ENCODE results near the gene NDUFS8.

NDUFS8 gene

GRCh38 chr11:68016904-68017817 is 13.3 kb upstream of the NDUFS8 start:
- DNase-seq, result no peak

DNA sequence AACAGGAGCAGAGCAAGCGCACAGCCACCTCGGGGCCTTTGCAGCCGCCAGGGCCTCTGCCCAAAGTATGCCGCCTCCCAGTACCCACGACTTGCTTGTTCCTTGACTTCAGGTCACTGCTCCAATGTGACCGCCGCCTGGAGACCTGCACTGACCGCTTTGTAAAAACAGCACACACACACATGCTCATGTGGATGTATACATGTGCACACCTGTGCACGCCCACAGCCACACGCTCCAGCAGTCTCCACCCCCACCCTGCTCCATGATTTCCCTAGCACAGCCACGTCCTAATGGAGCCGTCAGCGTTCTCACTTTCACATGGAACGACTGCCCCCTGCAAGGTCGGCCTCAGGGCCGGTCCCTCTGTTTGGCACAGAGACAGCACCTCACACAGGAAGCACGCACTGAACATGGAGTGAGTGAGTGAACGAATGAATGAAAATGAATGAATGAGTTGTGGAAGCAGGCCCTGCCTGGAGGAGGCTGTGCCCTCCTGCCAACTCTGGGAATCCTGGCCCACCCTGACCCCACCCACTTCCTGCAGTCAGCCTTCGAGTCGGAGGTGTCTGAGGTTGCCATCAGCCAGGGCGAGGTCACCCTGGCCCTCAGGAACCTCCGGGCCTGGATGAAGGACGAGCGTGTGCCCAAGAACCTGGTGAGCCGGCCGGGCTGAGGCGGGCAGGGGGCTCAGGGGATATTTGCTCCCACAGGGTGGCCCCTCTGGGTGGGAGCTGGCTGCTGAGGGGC is 12.3 kb upstream of the NDUFS8 start:
- no peak for DNase-seq

DNA sequence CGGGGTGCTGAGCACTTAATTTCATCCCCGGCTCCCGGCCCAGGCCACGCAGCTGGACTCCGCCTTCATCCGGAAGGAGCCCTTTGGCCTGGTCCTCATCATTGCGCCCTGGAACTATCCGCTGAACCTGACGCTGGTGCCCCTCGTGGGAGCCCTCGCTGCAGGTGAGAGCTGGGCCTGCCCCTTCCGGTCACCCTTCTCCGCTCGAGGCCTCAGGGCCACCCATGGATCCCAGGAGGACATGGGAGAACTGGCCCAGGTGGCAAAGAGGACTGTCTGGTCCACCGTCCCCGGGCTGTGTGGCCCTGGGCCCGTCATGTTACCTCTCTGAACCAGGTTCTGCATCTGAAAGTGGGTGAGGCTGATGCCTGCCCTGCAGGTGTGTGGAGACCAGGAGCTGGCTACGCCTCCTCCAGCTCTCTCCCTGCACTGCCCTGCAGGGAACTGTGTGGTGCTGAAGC is 11.7 kb upstream of the NDUFS8 start:
- DNase-seq, result no peak

DNA sequence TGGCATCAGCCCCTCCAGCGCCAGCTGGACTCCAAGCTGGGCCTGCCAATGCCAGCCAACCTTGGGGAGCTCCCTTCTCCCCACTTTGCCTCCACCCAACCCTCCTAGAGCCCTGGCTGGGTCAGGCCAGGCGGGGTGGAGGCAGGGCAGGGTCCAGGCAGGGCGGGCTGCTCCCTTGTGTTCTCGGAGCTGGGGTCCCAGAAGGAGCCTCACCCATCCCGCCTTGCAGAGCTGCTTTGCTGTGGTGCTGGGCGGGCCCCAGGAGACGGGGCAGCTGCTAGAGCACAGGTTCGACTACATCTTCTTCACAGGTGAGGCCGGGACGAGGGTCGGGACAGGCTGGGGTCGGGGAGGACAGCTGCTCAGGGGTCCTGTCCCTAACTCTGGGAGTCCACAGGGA is 11.0 kb upstream of the NDUFS8 start:
- DNase-seq, result no peak

DNA sequence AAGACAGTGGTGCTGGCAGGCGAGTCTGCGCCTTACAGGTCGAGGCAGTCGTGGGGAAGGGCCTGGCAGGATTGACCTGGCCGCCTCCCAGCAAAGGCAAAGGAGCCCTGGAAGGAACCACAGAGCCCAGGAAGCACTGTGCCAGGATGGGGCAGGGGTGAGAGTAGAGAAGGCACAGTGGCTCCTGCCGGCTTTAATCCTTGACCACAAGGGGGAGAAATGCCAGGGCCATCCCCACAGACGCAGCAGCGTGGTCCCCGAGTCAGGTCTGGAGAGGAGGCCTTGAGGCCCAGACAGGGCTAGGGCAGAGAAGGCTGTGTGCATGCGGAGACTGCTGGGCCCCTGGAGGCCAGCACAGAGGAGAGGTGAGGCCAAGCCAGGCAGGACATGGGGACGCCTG is 9.9 kb upstream of the NDUFS8 start:
- peak; percentile 32 for DNase-seq

- no peak for DNase-seq
Measured at GRCh38 chr11:68021167-68021787, 9.2 kb upstream of the NDUFS8 start.

- DNase-seq, result no peak
Measured at GRCh38 chr11:68022531-68022930, 8.0 kb upstream of the NDUFS8 start.

DNA sequence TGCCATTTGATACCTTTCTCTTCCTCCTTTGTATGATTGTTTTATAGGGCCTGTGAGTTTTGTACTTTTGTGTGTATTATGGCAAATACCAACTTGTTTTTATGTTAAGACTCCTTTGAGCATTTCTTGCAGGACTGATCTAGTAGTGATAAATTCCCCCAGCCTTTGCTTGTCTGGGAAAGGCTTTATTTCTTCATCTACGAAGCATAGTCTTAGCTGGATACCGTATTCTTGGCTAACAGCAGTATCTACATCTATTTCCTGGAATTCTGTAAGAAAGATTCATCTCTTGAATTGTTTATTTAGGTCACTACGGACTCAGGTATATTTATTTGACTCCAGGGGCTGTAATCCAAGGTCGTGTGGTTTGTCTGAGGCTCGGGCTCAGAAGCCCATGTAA is 6.0 kb upstream of the NDUFS8 start:
- DNase-seq, result no peak

DNA sequence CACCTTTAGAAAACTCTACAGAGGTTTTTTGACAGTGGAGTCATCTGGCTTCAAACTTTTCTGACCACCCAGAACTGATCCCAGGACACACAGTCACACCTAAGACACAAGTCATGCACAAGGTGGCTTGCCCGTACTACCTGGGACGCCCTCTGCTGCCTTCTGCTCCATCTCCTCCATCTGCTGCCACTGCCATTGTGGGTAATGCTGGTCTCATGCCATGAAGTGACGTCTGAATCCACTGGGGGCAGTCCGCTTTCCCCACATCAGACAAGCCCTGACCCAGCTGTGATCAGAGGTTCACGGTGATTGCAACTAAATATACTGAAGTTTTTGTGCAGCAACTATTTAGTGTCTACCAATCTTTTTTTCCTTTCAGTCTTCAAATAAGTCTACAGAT is 5.4 kb upstream of the NDUFS8 start:
- no peak for DNase-seq

DNA sequence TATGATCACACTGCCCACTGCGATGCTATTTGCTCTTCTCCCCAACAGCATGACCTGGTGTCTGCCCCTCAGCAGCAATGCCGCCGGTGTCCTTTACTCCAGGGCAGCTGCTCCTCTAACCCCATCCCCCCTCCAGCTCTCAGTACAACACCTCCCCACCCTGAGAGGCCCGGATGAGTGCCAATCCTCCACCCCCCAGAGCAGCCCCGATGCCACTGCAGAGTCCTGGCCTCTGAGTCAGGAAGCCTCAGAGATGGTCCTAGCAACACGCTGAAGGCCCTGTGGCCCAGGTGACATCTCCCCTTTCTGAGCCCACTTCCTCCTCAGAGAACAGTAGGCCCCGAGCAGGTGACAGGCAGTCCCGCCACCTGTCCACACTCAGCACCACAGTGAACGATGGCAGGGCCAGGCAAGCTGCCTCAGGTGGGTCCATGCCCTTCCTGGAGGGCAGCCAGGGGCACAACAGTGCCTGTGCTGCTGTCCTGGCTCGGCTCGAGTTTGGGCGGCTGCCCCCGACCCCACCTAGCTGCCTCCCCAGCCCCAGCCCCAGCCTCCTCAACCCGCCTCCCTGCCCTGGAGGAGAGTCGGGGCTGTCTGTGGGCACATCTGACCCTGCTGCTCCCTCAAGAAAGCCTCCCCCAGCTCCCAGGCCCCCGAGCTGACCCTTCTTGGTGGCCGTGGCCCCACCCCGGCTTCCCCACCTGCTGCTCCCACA is 3.9 kb upstream of the NDUFS8 start:
- no peak for DNase-seq

DNA sequence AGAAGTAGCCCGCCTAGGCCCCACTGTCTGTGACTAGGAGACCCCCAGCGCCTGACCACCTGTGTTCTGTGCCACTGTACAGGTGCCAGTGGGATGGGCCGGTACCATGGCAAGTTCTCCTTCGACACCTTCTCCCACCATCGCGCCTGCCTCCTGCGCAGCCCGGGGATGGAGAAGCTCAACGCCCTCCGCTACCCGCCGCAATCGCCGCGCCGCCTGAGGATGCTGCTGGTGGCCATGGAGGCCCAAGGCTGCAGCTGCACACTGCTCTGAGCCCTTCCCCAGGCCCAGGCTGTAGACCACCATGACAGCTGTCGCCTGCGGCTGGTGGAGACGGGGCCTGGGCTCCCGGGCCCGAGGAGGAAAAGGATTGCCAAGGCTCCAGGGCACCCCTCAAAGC is 2.8 kb upstream of the NDUFS8 start:
- no peak for DNase-seq

- no peak for DNase-seq
Measured at GRCh38 chr11:68028802-68029545, 1.5 kb upstream of the NDUFS8 start.

- no peak for DNase-seq
Measured at GRCh38 chr11:68031144-68031464, 623 bp downstream of the NDUFS8 start.

- no peak for DNase-seq
Measured at GRCh38 chr11:68032003-68032402, 1.5 kb downstream of the NDUFS8 start.

- no peak for DNase-seq
Measured at GRCh38 chr11:68032997-68033707, 2.7 kb downstream of the NDUFS8 start.

DNA sequence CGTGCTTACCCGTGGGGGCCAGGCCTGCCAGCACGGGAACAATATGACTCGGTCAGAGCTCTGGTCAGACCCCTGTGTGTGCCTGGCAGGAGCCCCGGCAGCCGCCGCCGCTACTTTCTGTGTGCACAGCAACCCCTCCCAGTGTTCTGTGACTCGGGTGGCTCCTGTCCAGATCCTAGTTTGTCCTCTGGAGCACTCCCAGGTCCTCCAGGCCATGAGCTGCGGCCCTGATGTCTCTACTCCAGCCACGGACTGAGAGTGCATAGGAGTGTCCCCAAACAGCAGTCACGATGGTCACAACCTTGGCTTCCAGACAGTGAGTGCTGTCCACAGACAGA is 3.2 kb downstream of the NDUFS8 start:
- no peak for DNase-seq

- DNase-seq, result no peak
Measured at GRCh38 chr11:68035266-68035876, 4.9 kb downstream of the NDUFS8 start.

DNA sequence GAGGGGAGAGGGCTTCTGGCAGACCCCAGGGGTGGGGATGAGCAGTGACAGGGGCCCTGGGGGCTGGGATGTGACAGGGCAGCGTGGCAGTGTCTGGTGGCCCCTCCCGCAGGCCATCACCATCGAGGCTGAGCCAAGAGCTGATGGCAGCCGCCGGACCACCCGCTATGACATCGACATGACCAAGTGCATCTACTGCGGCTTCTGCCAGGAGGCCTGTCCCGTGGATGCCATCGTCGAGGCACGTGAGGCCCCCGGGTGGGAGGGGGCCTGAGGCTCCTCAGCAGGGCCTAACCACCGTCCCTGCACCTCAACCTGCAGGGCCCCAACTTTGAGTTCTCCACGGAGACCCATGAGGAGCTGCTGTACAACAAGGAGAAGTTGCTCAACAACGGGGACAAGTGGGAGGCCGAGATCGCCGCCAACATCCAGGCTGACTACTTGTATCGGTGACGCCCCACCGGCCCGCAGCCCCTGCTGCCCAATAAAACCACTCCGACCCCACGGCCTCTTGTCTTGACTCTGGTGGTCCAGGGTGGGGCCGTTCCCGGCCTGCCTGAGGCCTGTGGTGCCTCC is 5.7 kb downstream of the NDUFS8 start:
- DNase-seq, result no peak

DNA sequence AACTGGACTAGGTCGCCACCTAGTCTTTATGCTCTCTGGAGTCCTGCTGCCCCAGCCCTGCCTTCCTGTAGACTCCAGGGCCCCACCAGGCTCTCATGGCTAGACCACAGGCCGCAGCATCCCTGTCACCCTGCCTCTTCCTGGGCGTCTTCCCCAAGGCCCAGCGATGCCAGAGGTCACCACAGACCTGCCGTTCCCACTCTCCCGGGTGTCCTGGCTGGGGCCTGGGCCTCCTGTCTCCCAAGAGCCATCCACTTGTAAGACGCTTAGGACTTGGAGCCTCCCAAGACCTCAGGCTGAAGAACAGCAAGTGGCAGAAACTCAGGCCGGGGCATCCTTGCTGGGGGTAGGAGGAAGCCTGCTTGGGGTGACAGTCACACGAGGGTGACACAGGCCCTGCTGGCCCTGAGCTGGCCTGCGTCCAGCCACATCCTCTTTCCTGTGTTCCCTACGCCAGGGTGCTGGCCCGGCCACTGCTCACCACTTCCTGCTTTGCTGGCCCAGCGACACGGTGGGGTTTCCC is 6.3 kb downstream of the NDUFS8 start:
- no peak for DNase-seq

- no peak for DNase-seq
Measured at GRCh38 chr11:68037411-68038225, 7.1 kb downstream of the NDUFS8 start.

Measured in T1000 (cell line).